Cardiac fibroblast (primary cell): ENCODE results near the gene DNAH6.

Source experiments
- DNase-seq, 2 donors: peaks; one replicate each; pipeline versions ENCODE4 v3.0.0 to v3.0.0-alpha.2; 2010; ENCODE audit warnings: low read depth in 2 of 2
- H3K4me3 ChIP-seq, 2 donors: replicated peaks in 1 of 2; 1 replicate in 1 of 2; 2 replicates in 1 of 2; pipeline ENCODE4 v1.5.1; 2011; ENCODE audit warnings: low read depth in 2 of 2, low read length in 2 of 2, mild to moderate bottlenecking in 2 of 2, moderate library complexity in 1 of 2
- CTCF ChIP-seq: IDR thresholded peaks from one replicate; pipeline ENCODE4 v1.5.1; 2011; ENCODE audit warnings: low read depth, mild to moderate bottlenecking, low read length, inconsistent platforms

The DNAH6 gene

GRCh38 chr2:84846041-84846663, 329.9 kb downstream of the DNAH6 start:
- peak in 1 of 2 donors; percentile 24 for DNase-seq
- no peak overlapping the region for H3K4me3 ChIP-seq
- no peak for TF ChIP-seq CTCF

GRCh38 chr2:84846741-84847142, 330.4 kb downstream of the DNAH6 start:
- DNase-seq: peak in 1 of 2 donors; percentile 10
- no peak overlapping the region for H3K4me3 ChIP-seq
- no peak for TF ChIP-seq CTCF

GRCh38 chr2:84847326-84848050, 331.2 kb downstream of the DNAH6 start:
- no peak overlapping the region for H3K4me3 ChIP-seq
- TF ChIP-seq CTCF: no peak
- peak in 1 of 2 donors; percentile 28 for DNase-seq

GRCh38 chr2:84849271-84849952, 333.1 kb downstream of the DNAH6 start:
- no peak overlapping the region for H3K4me3 ChIP-seq
- DNase-seq: no peak
- no peak for TF ChIP-seq CTCF

GRCh38 chr2:84850471-84850870, 334.2 kb downstream of the DNAH6 start:
- no peak for TF ChIP-seq CTCF
- no peak for DNase-seq

GRCh38 chr2:84851876-84852275, 335.6 kb downstream of the DNAH6 start:
- H3K4me3 ChIP-seq: no peak overlapping the region
- no peak for TF ChIP-seq CTCF
- no peak for DNase-seq

More at GRCh38 chr2:84850471-84850870, 334.2 kb downstream of the DNAH6 start:
- H3K4me3 ChIP-seq: no peak overlapping the region
